SU-DHL-6 (cell line): Measurements from ENCODE around the gene STK10.

ENCODE experiments used
- EZH2phosphoT487 ChIP-seq: fragments of 200-600 bp; sonication (generic), shearing (Covaris generic); conservative IDR thresholded peaks from 2 replicates; pipeline ENCODE4 v1.6.1; 2018; ENCODE audit warnings: mild to moderate bottlenecking, antibody characterized with exemption, low read length, moderate library complexity, mixed read lengths
- TF ChIP-seq, protein P1 (sequence below): fragments of 200-600 bp; sonication (generic); IDR thresholded peaks from one replicate; pipeline ENCODE4 v1.5.1; 2017; ENCODE audit warnings: antibody characterized with exemption, mild to moderate bottlenecking, low read length, moderate library complexity; ENCODE audit not compliant: insufficient read depth, poor library complexity, severe bottlenecking

DNA sequence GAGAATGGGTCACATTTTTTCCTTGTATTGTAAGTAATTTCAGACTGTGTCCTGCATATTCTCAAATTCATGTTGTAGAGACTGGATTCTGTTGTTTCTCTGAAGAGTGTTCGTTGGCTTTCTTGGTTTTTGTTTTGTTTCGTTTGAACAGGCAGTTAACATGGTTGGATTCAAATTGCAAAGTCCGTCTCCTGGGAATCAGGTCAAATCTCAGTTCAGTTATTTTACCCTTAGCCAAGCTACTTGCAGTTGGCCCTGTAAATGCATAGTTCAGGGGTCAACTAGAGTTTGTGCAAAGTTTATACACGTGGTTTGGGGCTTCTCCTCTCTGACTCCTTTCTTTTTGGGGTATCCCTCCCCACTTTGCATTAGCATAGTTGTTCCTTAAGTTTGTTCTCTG, 159.9 kb downstream of the STK10 start:
- TF ChIP-seq, protein P1, sequence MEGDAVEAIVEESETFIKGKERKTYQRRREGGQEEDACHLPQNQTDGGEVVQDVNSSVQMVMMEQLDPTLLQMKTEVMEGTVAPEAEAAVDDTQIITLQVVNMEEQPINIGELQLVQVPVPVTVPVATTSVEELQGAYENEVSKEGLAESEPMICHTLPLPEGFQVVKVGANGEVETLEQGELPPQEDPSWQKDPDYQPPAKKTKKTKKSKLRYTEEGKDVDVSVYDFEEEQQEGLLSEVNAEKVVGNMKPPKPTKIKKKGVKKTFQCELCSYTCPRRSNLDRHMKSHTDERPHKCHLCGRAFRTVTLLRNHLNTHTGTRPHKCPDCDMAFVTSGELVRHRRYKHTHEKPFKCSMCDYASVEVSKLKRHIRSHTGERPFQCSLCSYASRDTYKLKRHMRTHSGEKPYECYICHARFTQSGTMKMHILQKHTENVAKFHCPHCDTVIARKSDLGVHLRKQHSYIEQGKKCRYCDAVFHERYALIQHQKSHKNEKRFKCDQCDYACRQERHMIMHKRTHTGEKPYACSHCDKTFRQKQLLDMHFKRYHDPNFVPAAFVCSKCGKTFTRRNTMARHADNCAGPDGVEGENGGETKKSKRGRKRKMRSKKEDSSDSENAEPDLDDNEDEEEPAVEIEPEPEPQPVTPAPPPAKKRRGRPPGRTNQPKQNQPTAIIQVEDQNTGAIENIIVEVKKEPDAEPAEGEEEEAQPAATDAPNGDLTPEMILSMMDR, result no peak
- no peak for TF ChIP-seq EZH2phosphoT487
